Mesenchymal stem cell (in vitro differentiated cells and primary cell): ENCODE measurements around the gene MYO15B.

ENCODE experiments used
- DNase-seq: peaks from one replicate; pipeline ENCODE4 v3.0.0-alpha.2; 2013
- H2AFZ ChIP-seq: one replicate; pipeline ENCODE4 v1.6.1; 2013; ENCODE audit warnings: low read depth, mild to moderate bottlenecking, control low read depth, inconsistent platforms, low read length, moderate library complexity
- H2AK5ac ChIP-seq: 2 replicates; pipeline ENCODE4 v1.6.1; 2013; ENCODE audit warnings: low read length, moderate library complexity, mild to moderate bottlenecking, inconsistent platforms; ENCODE audit not compliant: severe bottlenecking
- H2BK120ac ChIP-seq: one replicate; pipeline ENCODE4 v1.6.1; 2013; ENCODE audit warnings: low read depth, mild to moderate bottlenecking, inconsistent platforms, low read length, moderate library complexity
- H2BK12ac ChIP-seq, 2 experiments: one replicate each; pipeline ENCODE4 v1.6.1; 2013; ENCODE audit warnings: inconsistent platforms in 2 of 2, low read length in 2 of 2, mild to moderate bottlenecking in 2 of 2, moderate library complexity in 2 of 2, control low read depth in 1 of 2
- H2BK15ac ChIP-seq: one replicate; pipeline ENCODE4 v1.6.1; 2013; ENCODE audit warnings: mild to moderate bottlenecking, low read depth, inconsistent platforms; ENCODE audit not compliant: poor library complexity, severe bottlenecking
- H2BK5ac ChIP-seq: 2 replicates; pipeline ENCODE4 v1.6.1; 2013; ENCODE audit warnings: low read depth, mild to moderate bottlenecking, low read length, control low read depth, inconsistent platforms; ENCODE audit not compliant: poor library complexity, severe bottlenecking
- H3K14ac ChIP-seq, 2 experiments: one replicate each; pipeline ENCODE4 v1.6.1; 2013; ENCODE audit warnings: inconsistent platforms in 2 of 2, low read length in 2 of 2, control low read depth in 1 of 2, mild to moderate bottlenecking in 1 of 2, moderate library complexity in 1 of 2
- H3K18ac ChIP-seq, 2 experiments: one replicate each; pipeline ENCODE4 v1.6.1; 2013; ENCODE audit warnings: inconsistent platforms in 2 of 2, low read length in 2 of 2, control low read depth in 1 of 2, low read depth in 1 of 2, mild to moderate bottlenecking in 1 of 2
- H3K23ac ChIP-seq, 2 experiments: one replicate each; pipeline ENCODE4 v1.6.1; 2013; ENCODE audit warnings: inconsistent platforms in 2 of 2, low read length in 2 of 2, mild to moderate bottlenecking in 2 of 2, moderate library complexity in 2 of 2, control low read depth in 1 of 2
- H3K27ac ChIP-seq: 2 replicates; pipeline ENCODE4 v1.5.1; 2013; ENCODE audit warnings: mild to moderate bottlenecking, moderate library complexity, low read length, control low read depth, inconsistent platforms; ENCODE audit not compliant: poor library complexity, severe bottlenecking
- H3K27me3 ChIP-seq, 2 experiments: 2 replicates each; pipeline versions ENCODE4 v1.6.1 to v1.7.0; 2013; ENCODE audit warnings: low read length in 2 of 2, mild to moderate bottlenecking in 2 of 2, moderate library complexity in 2 of 2, control low read depth in 1 of 2, inconsistent platforms in 1 of 2; ENCODE audit not compliant: control insufficient read depth in 1 of 2, insufficient read depth in 1 of 2
- H3K36me3 ChIP-seq, 2 experiments: 2 replicates each; pipeline versions ENCODE4 v1.6.1 to v1.7.0; 2013; ENCODE audit warnings: low read length in 2 of 2, control low read depth in 1 of 2, inconsistent platforms in 1 of 2, low read depth in 1 of 2, mild to moderate bottlenecking in 1 of 2; ENCODE audit not compliant: insufficient read depth in 2 of 2, control insufficient read depth in 1 of 2
- H3K4ac ChIP-seq, 2 experiments: one replicate each; pipeline ENCODE4 v1.6.1; 2013; ENCODE audit warnings: inconsistent platforms in 2 of 2, low read length in 2 of 2, mild to moderate bottlenecking in 2 of 2, moderate library complexity in 2 of 2, control low read depth in 1 of 2, low read depth in 1 of 2
- H3K4me1 ChIP-seq: 2 replicates; pipeline ENCODE4 v1.6.1; 2013; ENCODE audit warnings: low read depth, low read length, control low read depth; ENCODE audit not compliant: control insufficient read depth, insufficient read depth
- H3K4me2 ChIP-seq: 2 replicates; pipeline ENCODE4 v1.6.1; 2013; ENCODE audit warnings: low read length, mild to moderate bottlenecking, inconsistent platforms; ENCODE audit not compliant: poor library complexity, severe bottlenecking
- H3K4me3 ChIP-seq, 2 experiments: 2 replicates each; pipeline versions ENCODE4 v1.5.1 to v1.7.0; 2013; ENCODE audit warnings: low read length in 2 of 2, mild to moderate bottlenecking in 2 of 2, control low read depth in 1 of 2, low read depth in 1 of 2; ENCODE audit not compliant: insufficient read depth in 1 of 2
- H3K79me1 ChIP-seq: replicated peaks from 2 replicates; pipeline ENCODE4 v1.6.1; 2013; ENCODE audit warnings: mild to moderate bottlenecking, control low read depth, low read length, inconsistent platforms; ENCODE audit not compliant: poor library complexity, severe bottlenecking
- H3K9ac ChIP-seq: 2 replicates; pipeline ENCODE4 v1.7.0; 2013; ENCODE audit warnings: mild to moderate bottlenecking, low read length, moderate library complexity
- H3K9me3 ChIP-seq: 2 replicates; pipeline ENCODE4 v1.7.0; 2013; ENCODE audit warnings: mild to moderate bottlenecking, low read length; ENCODE audit not compliant: control insufficient read depth
- H4K8ac ChIP-seq: one replicate; pipeline ENCODE4 v1.6.1; 2013; ENCODE audit warnings: inconsistent platforms, mild to moderate bottlenecking, low read length, moderate library complexity
- H4K91ac ChIP-seq: one replicate; pipeline ENCODE4 v1.6.1; 2013; ENCODE audit warnings: mild to moderate bottlenecking, low read length, inconsistent platforms
- WGBS: methylation state at CpG from one replicate; pipeline ENCODE4 v1.1.7; 2013; ENCODE audit warnings: mixed read lengths; 5-methylcytosine and 5-hydroxymethylcytosine counted together

The MYO15B gene

GRCh38 chr17:75542229-75542628, 45.4 kb upstream of the MYO15B start:
- no peak for DNase-seq
- Histone ChIP-seq H3K9ac (no peak overlapping the region), H2AK5ac (no peak overlapping the region), H3K79me1 (no peaks in the 10 kb centered on the region), H3K4me2 (no peak overlapping the region), H3K4ac (no peak overlapping the region), H2BK15ac (no peak overlapping the region), H2BK5ac (no peak overlapping the region), H2AFZ (no peak overlapping the region), H3K4me1 (peaks cover 30% of the 10 kb centered on the region), H3K27me3 (peaks cover 4 to 68% of the 10 kb centered on the region in 2 experiments), H3K4me3 (no peak overlapping the region), H3K9me3 (no peaks in the 10 kb centered on the region), H3K14ac (peak overlapping the region in 1 of 2 experiments; percentile 4), H2BK120ac (no peak overlapping the region), H3K27ac (no peak overlapping the region), H2BK12ac (no peak overlapping the region), H4K8ac (no peak overlapping the region), H3K18ac (no peak overlapping the region), H3K23ac (no peak overlapping the region), H4K91ac (no peak overlapping the region), H3K36me3 (peaks cover 0 to 2% of the 10 kb centered on the region in 2 experiments)
- WGBS: 93% methylated on average over 8 of the region's 8 CpGs

- Histone ChIP-seq H3K18ac (no peak overlapping the region), H3K27ac (no peak overlapping the region), H4K8ac (no peak overlapping the region), H2BK15ac (peak overlapping the region; percentile 83), H2BK120ac (no peak overlapping the region), H3K9me3 (no peaks in the 10 kb centered on the region), H3K4me1 (peaks cover 30% of the 10 kb centered on the region), H3K9ac (no peak overlapping the region), H3K79me1 (no peaks in the 10 kb centered on the region), H3K27me3 (peaks cover 4 to 72% of the 10 kb centered on the region in 2 experiments), H3K4me3 (no peak overlapping the region), H3K23ac (no peak overlapping the region), H3K36me3 (peaks cover 0 to 2% of the 10 kb centered on the region in 2 experiments), H2BK12ac (no peak overlapping the region), H2AFZ (no peak overlapping the region), H3K14ac (no peak overlapping the region), H4K91ac (no peak overlapping the region), H2AK5ac (no peak overlapping the region), H3K4me2 (no peak overlapping the region), H2BK5ac (no peak overlapping the region), H3K4ac (no peak overlapping the region)
- no peak for DNase-seq
- 95% methylated on average over 15 of the region's 15 CpGs for WGBS
These were observed 44.8 kb upstream of the MYO15B start for GRCh38 chr17:75542728-75543336.

- Histone ChIP-seq H3K9me3 (no peaks in the 10 kb centered on the region), H3K79me1 (no peaks in the 10 kb centered on the region), H3K4ac (peak overlapping the region in 1 of 2 experiments; percentile 8), H3K9ac (no peak overlapping the region), H2BK15ac (no peak overlapping the region), H2BK120ac (no peak overlapping the region), H2AK5ac (no peak overlapping the region), H4K91ac (no peak overlapping the region), H2BK12ac (no peak overlapping the region), H3K18ac (no peak overlapping the region), H4K8ac (no peak overlapping the region), H2AFZ (no peak overlapping the region), H3K27me3 (peaks cover 4 to 75% of the 10 kb centered on the region in 2 experiments), H3K23ac (no peak overlapping the region), H2BK5ac (no peak overlapping the region), H3K4me1 (peaks cover 31% of the 10 kb centered on the region), H3K36me3 (peaks cover 0 to 2% of the 10 kb centered on the region in 2 experiments), H3K14ac (no peak overlapping the region), H3K4me3 (no peak overlapping the region), H3K4me2 (no peak overlapping the region), H3K27ac (no peak overlapping the region)
- DNase-seq: no peak
- WGBS: 78% methylated on average over 8 of the region's 8 CpGs
These were observed 43.4 kb upstream of the MYO15B start for GRCh38 chr17:75544250-75544649.

- Histone ChIP-seq H3K9me3 (no peaks in the 10 kb centered on the region), H4K91ac (no peak overlapping the region), H2AFZ (no peak overlapping the region), H3K18ac (no peak overlapping the region), H3K4me3 (no peak overlapping the region), H2AK5ac (no peak overlapping the region), H2BK5ac (no peak overlapping the region), H3K9ac (no peak overlapping the region), H3K27me3 (peaks cover 4 to 71% of the 10 kb centered on the region in 2 experiments), H2BK15ac (no peak overlapping the region), H3K4me1 (peaks cover 24% of the 10 kb centered on the region), H3K4me2 (no peak overlapping the region), H3K27ac (no peak overlapping the region), H3K79me1 (no peaks in the 10 kb centered on the region), H2BK120ac (no peak overlapping the region), H3K36me3 (no peaks in the 10 kb centered on the region), H3K23ac (no peak overlapping the region), H4K8ac (no peak overlapping the region), H3K14ac (no peak overlapping the region), H2BK12ac (no peak overlapping the region), H3K4ac (no peak overlapping the region)
- no peak for DNase-seq
- 96% methylated on average over 13 of the region's 13 CpGs for WGBS
These were observed 41.4 kb upstream of the MYO15B start for GRCh38 chr17:75546181-75546580.
